ENCODE measurements around the gene PHOSPHO1.
"Not testable (repeated sequence)": the region's sequence is repeated elsewhere in the genome, so short reads cannot be mapped to it uniquely, and the experiment has no call there.

The PHOSPHO1 gene

DNA sequence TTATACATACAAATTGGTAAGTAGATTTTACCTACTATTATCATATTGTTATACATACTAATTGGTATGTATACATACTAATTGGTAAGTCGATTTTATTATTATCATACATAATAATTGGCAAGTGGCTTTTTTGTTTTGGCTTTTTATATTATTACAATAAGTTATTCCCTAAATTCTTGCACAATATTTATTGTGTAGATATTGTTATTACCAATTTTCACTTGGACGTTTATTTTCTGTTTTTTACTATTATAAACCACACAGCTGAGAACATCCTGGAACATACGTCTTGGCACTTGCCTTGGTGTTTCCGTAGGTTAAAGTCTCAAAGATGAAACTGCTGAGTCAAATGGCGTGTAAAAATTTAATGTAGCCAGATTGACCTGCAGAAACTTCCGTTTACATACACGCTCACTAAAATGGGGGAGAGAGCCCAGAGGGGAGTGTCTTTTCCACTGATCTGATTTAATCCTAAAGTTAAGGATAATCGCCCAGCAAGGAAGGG lies 39.1 kb downstream of the PHOSPHO1 start:
- no peak for DNase-seq

DNA sequence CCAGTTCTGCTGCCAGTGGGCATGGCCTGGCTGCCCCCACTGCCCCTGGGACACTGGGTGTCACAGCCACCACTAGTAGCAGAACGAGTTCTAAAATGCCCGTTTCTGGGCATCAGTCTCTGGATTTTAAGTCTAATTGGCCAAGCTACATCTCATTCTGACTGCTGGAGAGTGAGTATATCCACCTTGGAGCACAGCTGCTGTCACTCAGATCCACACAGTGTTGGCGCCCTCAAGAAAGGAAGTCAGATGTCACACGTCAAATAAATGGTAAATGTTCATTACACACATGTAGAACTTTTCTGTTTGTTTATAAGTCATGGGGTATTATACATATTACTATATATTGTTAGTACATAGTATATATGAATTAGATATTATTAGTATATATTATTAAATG lies 39.7 kb downstream of the PHOSPHO1 start:
- no peak for DNase-seq

DNA sequence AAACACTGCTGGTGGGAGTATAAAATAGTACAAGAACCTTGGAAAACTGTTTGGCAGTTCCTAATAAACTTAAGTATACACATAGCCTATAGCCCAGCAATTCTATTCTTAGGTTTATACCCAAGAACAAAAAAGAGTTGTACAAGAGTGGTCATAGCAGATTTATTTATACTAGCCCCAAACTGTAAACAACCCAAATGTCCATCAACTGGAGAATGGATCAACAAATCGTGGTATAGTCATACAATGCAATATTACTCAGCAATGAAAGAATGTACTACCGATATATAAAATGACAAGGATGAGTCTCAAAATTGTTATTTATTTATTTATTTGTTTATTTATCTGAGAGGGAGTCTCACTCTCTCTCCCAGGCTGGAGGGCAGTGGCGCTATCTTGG lies 43.3 kb downstream of the PHOSPHO1 start:
- DNase-seq = no peak

DNA sequence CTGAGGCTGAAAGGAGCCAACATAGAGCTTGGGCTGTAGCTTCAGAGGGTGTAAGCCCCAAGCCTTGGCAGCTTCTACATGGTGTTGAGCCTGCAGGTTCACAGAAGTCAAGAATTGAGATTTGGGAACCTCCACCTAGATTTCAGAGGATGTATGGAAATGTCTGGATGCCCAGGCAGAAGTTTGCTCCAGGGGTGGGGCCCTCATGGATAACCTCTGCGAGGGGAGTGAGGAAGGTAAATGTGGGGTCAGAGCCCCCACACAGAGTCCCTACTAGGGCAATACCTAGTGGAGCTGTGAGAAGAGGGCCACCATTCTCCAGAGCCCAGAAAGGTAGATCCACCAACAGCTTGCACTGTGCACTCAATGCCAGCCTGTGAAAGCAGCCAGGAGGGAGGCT lies 45.2 kb downstream of the PHOSPHO1 start:
- DNase-seq = not testable (repeated sequence)

DNA sequence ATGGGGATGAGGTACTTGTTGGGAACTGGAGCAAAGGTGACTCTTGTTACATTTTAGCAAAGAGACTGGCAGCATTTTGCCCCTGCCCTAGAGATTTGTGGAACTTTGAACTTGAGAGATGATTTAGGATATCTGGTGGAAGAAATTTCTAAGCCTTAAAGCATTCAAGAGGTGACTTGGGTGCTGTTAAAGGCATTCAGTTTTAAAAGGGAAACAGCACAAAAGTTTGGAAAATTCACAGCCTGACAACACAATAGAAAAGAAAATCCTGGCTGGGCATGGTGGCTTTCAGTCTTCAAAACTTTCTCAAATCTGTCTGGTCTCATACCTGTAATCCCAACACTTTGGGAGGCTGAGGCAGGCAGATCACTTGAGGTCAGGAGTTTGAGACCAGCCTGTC lies 46.1 kb downstream of the PHOSPHO1 start:
- DNase-seq = not testable (repeated sequence)

DNA sequence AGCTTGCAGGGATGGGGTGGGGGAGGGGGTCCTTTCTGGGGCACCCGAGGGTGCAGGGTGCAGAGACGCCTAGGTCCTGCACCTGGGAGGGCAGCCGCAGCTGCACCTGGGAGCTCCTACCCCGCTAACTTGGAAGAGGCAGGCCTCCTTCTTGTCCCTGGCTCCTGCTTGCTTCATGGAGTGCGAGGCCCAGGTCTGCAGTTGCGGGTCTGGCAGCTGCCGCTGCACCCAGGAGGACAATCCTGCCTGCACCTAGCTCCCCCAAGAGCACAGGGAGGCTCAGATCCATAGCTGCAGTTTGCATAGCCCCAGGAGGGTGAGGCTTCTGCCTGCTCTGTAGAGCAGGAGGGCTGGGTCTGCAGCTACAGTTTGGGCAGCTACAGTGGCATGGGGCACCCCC lies 46.8 kb downstream of the PHOSPHO1 start:
- no peak for DNase-seq

DNA sequence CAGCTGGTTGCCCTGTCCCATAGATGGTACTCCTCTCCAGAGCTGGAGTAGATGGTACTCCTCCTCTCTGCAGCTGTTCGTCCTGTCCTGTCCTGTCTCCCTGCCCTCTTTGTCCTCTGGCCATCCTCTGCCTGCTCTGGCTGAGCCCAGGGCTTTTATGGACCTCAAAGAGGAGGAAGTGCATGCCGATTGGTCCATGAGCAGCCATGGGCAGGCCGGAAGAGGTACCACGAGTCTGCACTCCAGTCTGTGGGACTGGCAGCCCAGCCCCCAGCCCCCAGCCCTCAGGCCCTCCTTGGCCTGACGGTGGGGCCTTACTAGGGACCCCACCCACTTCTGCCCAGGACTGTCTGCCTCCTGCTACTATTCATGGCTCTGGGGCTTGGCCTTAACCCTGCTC lies 47.2 kb downstream of the PHOSPHO1 start:
- DNase-seq = no peak

DNA sequence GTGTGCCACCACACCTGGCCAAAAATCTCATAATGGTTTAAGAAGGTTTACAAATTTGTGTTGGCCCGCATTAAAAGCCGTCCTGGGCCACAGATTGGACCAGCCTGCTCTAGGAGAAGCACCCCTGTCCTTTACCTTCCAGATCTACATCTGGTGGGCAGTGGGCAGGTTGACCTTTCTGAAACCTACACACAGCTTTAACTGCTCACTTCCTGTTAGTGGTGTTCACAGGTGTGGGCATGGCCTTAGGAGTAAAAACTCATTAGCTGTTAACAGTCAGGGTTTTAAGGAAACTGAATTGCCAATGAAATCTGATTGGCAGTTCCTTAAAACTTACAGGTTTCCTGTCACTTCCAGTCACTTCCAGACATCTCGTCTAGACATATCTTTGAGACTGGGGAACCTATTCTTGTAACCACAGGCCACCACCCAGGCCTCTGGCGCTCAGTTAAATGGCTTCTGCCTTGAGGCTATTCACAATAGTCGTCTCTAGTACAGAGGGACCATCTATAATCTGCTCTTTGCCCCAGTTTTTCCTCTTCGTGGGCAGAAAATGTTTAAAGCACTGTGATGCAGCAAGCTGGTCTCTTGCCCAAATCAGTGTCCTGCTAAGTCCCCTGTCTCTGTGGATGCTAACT lies 49.5 kb downstream of the PHOSPHO1 start:
- DNase-seq = no peak

DNA sequence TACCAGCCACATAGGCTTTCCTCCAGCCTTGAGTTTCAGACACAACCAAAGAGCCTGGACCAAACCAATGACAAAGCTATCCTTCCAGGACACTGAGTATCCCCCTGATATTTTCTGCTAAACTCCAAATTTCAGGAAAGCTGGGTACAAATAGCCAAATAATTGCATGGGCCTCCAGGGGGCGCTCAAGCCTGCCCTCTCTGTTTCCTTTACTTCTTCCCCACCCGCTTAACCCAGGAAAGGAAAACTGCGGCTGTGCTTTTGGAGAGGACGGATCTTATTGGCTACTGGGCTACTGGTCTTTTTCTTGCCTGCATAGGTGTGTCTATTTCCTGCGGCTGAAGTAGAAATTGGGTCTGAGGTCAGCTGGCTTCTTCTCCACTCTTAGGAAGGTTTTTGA lies 50.3 kb downstream of the PHOSPHO1 start:
- DNase-seq = no peak

DNA sequence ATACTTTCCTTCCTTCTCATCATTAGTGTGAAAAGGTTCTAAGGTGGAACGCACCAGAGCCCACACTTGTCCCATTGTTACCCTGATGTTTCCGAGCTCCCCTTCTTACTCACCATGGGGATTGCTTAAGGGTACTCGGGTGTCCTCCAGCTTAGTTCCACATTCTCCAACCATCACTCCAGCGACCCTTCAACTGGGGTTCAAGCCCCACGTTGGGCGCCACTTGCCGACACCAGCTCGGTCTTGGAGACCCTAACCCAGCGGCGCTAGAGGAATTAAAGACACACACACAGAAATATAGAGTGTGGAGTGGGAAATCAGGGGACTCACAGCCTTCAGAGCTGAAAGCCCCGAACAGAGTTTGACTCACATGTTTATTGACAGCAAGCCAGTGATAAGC lies 54.6 kb downstream of the PHOSPHO1 start:
- DNase-seq = not testable (repeated sequence)

All from cerebellar nuclear complex (tissue), 1 donor.